ENCODE data around the gene SCGB3A1. TPM values are rescaled to one million over a fixed set of nuclear protein-coding genes. Genes with fewer than 3 reads are reported as not detected.

Gene SCGB3A1
- total RNA-seq, 2 donors from 2014 or later: 32.2 to 412 TPM

GRCh38 chr5:180604271-180604670, 13.0 kb upstream of the SCGB3A1 start:
- no peak overlapping the region for H3K4me3 ChIP-seq
- TF ChIP-seq CTCF (IDR thresholded peaks at IDR 0.05) (no peak), POLR2A (IDR thresholded peaks at IDR 0.05) (no peak), POLR2AphosphoS5 (IDR thresholded peaks at IDR 0.05) (no peak)
- 87% methylated on average over 13 of the region's 13 CpGs for WGBS
- no peaks in the 10 kb centered on the region for H3K9me3 ChIP-seq
- no peak overlapping the region for H3K27ac ChIP-seq
- no peaks in the 10 kb centered on the region for H3K36me3 ChIP-seq
- DNase-seq (ENCODE audit: low spot score): no peak
- H3K4me1 ChIP-seq (replicated peaks): no peaks in the 10 kb centered on the region
- intact Hi-C loops (cut with DNase I): no loop called here
- no peaks in the 10 kb centered on the region for H3K27me3 ChIP-seq (replicated peaks; ENCODE audit: insufficient read depth)

- Histone ChIP-seq H3K4me1 (replicated peaks) (no peaks in the 10 kb centered on the region), H3K27ac (no peak overlapping the region), H3K9me3 (no peaks in the 10 kb centered on the region), H3K27me3 (replicated peaks; ENCODE audit: insufficient read depth) (no peaks in the 10 kb centered on the region), H3K4me3 (no peak overlapping the region), H3K36me3 (no peaks in the 10 kb centered on the region)
- DNase-seq (ENCODE audit: low spot score): no peak
- intact Hi-C loops (cut with DNase I): no loop called here
- WGBS: 89% methylated on average over 19 of the region's 19 CpGs
- TF ChIP-seq POLR2AphosphoS5 (IDR thresholded peaks at IDR 0.05) (no peak), CTCF (IDR thresholded peaks at IDR 0.05) (no peak), POLR2A (IDR thresholded peaks at IDR 0.05) (no peak)
These were observed 11.8 kb upstream of the SCGB3A1 start for GRCh38 chr5:180603076-180603594.

- 68% methylated on average over 15 of the region's 15 CpGs for WGBS
- intact Hi-C loops (cut with DNase I): no loop called here
- Histone ChIP-seq H3K4me1 (replicated peaks) (no peaks in the 10 kb centered on the region), H3K27ac (no peak overlapping the region), H3K4me3 (no peak overlapping the region), H3K9me3 (no peaks in the 10 kb centered on the region), H3K27me3 (replicated peaks; ENCODE audit: insufficient read depth) (no peaks in the 10 kb centered on the region), H3K36me3 (no peaks in the 10 kb centered on the region)
- no peak for TF ChIP-seq POLR2AphosphoS5 (IDR thresholded peaks at IDR 0.05)
- no peak for TF ChIP-seq CTCF (IDR thresholded peaks at IDR 0.05)
- TF ChIP-seq POLR2A (IDR thresholded peaks at IDR 0.05): no peak
- DNase-seq (ENCODE audit: low spot score): no peak
These were observed 11.3 kb upstream of the SCGB3A1 start for GRCh38 chr5:180602481-180603075.

- no peaks in the 10 kb centered on the region for H3K4me1 ChIP-seq (replicated peaks)
- intact Hi-C loops (cut with DNase I): no loop called here
- no peak for DNase-seq (ENCODE audit: low spot score)
- no peaks in the 10 kb centered on the region for H3K9me3 ChIP-seq
- no peak for TF ChIP-seq POLR2AphosphoS5 (IDR thresholded peaks at IDR 0.05)
- no peak for TF ChIP-seq CTCF (IDR thresholded peaks at IDR 0.05)
- no peak for TF ChIP-seq POLR2A (IDR thresholded peaks at IDR 0.05)
- no peaks in the 10 kb centered on the region for H3K27me3 ChIP-seq (replicated peaks; ENCODE audit: insufficient read depth)
- H3K36me3 ChIP-seq: no peaks in the 10 kb centered on the region
- WGBS: 76% methylated on average over 36 of the region's 36 CpGs
- H3K27ac ChIP-seq: no peak overlapping the region
- H3K4me3 ChIP-seq: no peak overlapping the region
These were observed 10.5 kb upstream of the SCGB3A1 start for GRCh38 chr5:180601591-180602480.

All from prostate gland (tissue), 2 donors.